Jurkat, Clone E6-1 (cell line): Measurements from ENCODE around the gene B4GALT2.

Experiments used
- DNase-seq: peaks from one replicate; pipeline ENCODE4 v3.0.0-alpha.2; 2011; ENCODE audit warnings: low read depth, low spot score
- H3K4me3 ChIP-seq: 2 replicates; pipeline ENCODE4 v1.5.1; 2011; ENCODE audit warnings: mild to moderate bottlenecking, low read length, control low read depth, moderate library complexity

Gene B4GALT2

DNA sequence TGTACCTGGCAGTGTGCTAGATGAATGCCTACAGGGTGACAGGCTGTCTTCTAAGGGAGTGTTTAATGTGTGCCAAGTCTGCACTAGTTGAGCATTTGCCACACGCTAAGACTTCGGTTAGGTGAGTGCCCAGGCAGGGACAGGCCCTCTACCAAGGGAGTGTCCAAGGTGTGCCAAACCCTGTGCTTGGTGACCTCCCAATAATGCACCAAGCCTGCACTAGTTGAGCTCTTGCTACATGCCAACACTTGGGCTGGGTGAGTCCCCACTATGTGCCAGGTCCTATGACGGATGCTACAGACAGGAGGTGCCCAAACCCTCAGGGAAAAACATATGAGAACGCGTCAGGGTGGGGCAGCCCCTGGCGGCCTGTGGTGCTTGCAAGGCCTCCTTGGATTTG is 41.5 kb downstream of the B4GALT2 start:
- no peak for DNase-seq
- no peak overlapping the region for H3K4me3 ChIP-seq

DNA sequence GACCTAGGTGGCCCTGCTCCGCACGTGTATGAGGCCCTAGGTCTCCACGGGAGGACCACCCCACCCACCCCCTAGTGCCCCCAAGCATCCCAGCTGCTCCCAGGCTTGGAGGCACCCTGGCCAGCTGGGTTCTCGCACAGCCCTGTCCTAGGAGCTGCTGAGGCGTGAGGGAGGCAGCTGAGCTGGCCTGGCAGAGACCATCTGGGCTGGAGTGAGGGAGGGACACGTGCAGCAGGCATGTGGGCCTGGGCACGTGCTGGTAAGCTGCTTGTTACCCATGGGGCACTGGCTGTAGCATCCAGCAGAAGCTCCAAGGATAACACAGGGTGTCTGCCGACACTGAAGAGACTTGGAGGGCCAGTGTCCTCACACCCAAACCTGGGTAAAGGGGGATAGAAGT is 42.1 kb downstream of the B4GALT2 start:
- no peak for DNase-seq

DNA sequence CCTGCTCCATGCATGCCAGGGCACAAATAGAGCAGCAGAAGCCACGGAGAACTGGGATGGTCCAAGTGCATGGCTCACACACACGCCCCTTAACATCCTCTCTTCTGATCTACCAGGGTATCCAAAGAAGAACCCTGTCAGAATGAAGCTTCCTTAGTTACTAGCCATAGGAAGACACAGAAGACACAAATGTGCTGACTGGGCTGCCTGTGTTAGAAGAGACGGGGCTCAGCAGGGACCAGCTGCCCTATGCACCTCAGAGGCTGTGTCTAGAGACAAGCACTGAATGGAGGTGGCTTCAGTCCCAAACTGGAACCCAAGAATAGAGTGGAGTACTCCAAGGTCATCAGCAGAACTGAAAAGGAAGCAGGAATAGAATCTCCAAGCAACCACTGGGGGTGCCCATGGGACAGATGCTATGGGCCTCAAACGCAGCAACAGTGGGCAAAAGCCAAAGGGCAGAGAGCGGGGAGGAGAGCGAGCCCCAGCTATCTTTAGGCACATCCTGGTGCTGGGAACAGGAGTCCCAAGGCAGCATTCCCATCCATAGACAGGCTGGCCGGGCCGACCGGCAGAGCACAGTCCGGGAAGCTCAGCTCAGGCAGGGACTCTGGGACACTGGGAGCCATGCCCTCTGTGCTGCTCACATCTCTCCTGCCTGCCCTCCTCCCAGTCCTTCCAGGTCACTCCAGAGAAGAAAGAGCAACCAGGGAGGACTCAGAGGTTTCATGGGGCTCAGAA is 42.7 kb downstream of the B4GALT2 start:
- no peak for DNase-seq
- no peak overlapping the region for H3K4me3 ChIP-seq

More for the DNA sequence above, 42.1 kb downstream of the B4GALT2 start:
- H3K4me3 ChIP-seq = no peak overlapping the region

DNA sequence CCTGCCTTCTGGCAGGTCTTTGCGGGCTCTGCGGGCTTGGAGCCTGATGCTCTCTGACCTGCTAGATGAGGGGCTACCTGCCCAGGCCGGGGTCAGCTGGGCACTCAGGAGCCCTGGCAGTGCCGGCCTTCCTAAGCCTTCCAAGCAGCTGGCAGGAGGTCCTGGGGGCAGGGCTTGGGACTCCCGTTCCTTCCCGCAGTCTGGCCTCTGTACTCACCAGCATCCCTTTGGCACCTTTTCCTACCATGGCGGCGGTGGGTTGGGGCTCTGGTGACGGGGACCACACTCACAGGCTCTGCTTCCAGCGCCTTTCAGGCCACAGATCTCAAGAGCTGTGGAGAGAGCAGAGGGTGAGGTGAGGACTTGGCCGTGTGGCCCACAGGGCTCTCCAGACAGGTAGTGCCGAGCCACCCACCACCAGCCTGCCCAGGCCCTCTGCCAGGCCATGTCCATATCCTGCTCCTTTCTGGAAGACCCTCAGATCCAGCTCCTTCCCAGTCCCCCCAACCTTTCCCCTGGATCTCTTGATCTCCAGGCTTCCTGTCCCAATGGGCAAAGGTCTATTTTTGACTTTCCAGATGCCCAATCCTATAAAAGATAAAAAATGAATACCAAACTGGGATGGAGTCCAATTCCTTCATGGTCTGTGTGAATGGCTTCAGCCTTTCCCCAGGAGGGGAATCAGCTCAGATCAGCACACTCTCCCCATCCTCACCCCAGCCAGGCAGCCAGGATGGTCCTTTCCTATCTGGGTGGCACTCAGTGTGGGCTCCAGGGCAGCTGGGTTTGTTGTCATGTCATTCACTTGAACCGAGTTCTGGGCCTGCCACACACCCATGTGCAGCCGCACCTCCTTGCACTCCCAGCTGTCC is 45.3 kb downstream of the B4GALT2 start:
- H3K4me3 ChIP-seq = no peak overlapping the region

DNA sequence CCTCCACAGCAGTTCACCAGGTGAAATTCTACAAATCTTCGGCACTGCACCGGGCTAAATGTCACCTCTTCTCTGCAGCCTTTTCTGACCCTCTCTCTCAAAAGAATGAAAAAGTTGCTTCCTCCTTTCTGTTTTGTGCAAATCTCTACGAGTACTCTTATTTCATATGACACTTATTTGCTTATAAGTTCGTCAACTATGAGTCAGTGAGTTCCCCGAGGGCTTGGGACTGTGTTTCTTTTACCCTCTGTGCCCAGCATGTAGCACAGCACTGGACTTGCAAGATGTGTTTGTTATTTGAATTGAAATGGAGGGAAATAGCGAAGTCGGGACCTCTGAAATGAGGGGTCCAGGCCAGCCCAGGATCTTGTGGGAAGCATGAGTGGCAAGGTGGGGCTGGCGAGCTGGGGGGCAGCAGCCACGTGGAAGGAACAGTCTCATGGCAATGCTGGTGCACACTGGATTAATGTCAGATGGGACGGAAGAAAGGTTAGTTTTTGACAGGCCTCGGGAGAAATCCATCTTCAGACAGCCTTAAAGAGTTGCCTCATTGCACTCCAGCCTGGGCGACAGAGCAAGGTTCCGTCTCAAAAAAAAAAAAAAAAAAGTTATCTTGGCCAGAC is 46.0 kb downstream of the B4GALT2 start:
- DNase-seq = no peak
- no peak overlapping the region for H3K4me3 ChIP-seq

More for the DNA sequence above, 45.3 kb downstream of the B4GALT2 start:
- DNase-seq = no peak

DNA sequence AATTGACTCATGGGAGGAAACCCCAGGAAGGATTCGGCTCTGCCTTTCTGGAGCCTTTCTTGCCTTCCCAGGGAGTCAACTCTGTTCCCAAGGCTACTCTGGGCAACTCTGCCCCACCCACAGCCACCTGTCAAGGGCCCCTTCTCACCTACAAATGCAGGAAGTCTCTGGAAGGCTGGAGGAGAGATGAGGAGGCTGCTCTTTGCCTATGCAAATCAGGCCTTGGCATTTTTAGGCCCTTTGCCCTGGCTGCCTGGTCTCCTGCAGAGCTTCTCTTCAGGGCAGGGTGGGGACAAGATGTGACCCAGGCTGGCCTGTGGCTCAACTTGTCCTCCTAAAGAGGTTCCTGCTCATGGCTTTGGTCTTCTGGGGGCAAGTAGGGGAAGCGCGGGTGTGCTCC is 46.8 kb downstream of the B4GALT2 start:
- H3K4me3 ChIP-seq = no peak overlapping the region
- DNase-seq = no peak

DNA sequence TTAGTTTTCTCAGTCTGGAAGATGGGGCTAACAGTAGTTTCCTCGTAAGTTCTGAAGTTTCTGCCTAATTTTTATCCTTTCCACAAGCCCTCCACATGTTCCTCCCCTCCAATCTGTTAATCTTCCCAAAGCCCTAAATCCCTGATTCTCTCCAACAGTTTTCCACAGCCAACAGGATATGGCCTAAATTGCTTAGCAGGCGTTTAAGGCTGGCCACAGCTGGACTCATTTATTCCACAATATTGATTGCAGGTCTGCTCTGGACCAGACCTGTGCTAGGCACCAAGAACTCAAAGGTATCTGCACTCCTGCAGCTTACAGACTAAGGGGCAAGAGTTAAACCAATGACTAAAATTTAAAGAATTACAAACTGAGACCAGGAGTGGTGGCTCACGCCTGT is 48.3 kb downstream of the B4GALT2 start:
- no peak overlapping the region for H3K4me3 ChIP-seq
- no peak for DNase-seq

DNA sequence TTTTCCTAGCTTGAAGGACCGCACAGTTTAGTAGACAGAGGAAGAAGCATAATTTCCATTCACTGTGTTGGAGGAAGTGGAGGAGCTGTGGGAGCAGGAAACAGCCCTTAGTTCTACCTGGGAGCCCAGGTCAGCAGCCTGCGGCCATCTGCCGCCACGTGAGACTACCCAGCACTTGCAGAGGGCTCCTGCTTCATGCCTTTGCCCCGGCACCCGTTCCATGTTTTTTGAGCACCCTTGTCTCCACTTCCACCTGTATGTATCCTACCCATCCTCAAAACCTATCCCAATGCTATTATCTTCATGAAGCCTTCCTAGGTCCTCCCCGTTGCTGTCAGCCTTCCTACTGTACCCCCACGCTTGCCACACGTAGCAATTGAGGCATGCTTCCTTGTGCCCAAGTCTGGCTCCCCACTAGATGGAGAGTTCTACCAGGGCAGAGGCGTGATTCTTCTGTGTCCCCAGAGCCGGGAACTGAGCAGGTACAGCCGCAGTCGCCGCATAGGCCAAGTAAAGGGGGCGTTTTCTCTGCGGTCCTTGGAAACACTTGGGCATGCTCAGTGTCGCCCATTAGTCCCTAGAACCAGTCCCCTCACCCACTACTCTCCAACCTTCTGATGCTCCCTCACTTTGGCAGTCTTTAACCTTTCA is 50.4 kb downstream of the B4GALT2 start:
- no peak for DNase-seq

DNA sequence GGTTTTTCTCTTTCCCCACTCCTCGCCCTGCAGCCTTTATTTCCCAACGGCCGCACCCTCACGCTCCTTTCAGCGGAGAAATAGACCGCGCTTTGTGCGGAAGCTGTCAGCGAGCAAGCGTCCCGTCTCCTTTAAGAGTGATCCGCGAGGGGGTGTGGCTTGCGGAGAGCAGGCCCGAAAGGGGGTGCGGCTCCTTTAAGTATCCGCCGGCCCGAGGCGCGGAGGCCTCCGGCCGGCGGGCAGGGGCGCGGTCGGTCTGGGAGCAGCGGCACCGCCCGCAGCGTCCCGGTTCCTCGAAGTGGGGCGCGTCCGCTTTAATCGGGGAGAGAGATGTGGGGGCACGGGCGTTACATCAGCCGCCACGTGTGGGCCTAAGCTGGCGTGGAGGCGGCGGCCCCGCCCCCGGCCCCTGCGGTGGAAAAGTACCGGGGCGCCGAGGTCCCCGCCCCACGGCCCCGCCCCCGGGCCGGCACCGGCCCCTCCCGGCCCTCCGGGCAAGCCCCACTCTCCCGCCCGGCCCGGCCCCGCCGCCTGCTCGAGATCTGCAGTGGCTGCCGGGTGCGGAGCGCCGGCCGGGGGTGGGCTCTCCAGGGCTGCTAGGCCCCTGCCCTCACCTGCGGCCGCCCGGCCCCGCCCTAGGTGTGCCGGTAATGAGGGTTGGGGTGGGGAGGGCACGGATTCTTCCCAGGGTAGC is 51.0 kb downstream of the B4GALT2 start:
- H3K4me3 ChIP-seq = peak overlapping the region; percentile 68
- peak; percentile 86 for DNase-seq

More for the DNA sequence above, 50.4 kb downstream of the B4GALT2 start:
- peak overlapping the region; percentile 68 for H3K4me3 ChIP-seq

DNA sequence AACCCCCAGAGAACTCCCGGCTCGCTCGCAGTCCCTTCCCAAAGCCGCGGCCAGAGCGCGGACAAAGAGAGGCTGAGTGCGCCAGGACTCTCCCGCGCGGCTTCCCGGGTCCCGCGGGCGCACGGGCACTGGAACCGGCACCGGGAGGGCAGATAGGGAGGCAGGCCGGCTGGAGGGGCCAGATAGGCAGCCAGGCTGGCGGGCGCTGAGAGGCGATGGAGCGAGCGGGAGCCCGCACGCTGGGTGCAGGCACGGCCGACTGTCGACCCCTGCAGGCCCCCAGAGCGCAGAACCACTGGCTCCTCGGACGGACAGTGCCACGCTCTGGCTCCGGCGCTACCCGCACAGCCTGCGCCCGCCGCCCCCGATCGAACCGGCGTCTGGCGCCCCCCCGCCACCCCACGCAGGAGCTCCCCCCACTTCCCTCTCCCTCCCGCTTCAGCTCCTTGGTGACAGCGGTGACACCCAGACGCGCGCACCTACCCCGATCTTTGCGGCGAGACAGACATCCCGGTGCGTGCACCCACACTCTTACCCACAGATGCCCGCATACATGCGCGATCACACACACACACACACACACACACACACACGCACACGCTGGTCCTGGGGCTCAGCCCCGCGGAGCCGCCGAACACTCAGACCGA is 51.7 kb downstream of the B4GALT2 start:
- peak overlapping the region; percentile 68 for H3K4me3 ChIP-seq
- DNase-seq = no peak

DNA sequence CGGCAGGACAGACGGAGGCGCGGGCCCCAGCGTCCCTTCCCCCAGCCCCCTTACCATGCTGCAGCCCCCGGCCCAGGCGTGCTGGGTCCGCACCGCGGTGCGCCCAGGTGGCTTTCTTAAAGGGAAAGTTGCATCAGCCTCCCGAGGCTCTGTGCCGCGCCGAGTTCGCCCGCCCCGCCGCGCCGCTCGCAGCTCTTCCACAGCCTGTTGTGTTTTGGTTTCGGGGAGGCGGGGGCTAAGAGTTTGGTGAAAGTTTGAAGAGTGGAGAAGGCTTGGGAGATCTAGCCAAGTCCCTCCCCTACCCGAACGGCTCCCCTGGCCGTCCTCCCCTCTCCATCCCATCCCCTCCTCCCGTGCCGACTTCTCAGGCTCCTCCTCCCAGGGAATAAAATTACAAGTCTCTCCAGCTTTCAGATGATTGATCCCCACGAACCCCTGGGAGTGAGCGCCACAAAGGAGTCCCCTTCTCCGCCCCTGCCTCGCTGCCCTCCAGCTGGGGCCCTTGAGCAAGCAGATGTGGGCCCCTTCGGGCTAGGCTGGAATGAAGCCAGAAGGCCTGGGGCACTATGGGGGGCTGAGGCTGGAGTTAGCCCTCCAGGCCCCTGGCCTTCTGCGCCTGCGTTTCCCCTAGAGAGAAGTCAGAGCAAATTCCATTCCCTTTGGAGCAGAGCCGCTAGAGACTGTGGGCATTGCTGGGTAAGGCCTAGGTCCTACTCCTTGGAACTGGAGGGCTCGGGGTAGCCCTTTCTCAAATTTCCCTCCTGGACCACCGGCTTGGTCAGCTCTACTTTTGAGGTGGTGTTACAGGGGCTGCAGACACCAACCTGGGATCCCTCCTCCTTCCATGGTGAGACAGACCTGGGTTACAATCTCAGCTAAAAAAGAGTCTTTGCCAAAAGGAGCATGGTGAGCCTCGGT is 52.5 kb downstream of the B4GALT2 start, which contains the start of gene SLC6A9:
SLC6A9 (minus strand) TSS at position 211 of the 918 bp plus-strand sequence. CDS start 7,185 bp downstream, outside the sequence.
- no peak for DNase-seq
- H3K4me3 ChIP-seq = peak within 1 kb of the TSS; percentile 68

DNA sequence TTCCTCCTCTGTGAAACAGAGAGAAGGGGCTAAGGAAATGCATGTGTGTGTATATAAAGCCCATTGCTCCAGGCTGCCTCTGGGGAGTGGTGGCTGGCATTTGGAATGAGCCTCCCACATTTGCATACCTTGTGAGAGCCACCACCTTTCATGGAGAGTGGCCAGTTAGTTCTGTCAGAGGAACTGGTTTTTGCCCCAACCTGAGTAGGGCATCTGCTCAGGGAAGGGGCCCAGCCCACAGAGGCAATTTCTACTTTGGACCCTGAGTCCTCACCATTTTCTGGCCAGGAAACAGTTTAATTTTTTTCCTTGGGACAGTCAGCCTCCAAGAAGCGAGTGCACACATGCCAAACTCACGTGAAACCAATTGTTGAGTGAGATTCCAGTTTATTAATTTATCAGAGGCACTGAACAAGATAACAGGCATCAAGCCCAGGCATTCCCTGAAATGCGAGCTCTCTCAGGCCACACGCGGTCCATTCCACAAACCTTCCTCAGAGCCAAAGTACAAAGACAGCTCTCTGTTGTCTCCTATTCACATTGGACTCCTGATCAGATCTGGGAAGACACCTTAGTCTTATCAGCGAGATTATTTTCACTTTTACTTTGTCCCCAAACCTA is 53.3 kb downstream of the B4GALT2 start:
- DNase-seq = no peak
- H3K4me3 ChIP-seq = no peak overlapping the region

DNA sequence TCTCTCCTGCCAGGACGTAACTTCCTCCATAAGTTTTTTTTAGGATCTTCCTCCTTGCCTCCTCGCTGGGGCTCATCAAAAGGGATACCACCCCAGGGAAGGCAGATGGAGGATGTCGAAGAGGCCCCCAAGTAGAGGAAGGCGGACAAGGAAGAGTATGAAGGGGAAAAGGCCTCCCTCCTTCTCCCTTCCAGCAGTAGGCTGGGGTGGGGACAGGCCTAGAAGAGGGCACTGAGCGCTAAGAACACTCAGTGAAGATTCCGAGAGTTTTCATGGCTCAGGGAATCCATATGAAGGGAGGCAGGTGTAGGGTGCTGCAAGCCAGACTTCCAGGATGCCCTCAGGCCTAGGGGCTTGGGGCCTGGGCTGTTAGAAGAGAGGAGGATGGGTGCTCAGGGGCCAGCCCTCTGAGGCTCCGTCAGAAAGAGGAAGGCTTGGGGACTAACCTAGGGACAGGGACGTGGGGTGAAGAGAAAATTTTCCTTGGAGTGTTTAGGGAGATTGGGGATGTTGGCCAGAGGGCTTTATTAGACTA is 54.1 kb downstream of the B4GALT2 start:
- no peak overlapping the region for H3K4me3 ChIP-seq
- DNase-seq = no peak

DNA sequence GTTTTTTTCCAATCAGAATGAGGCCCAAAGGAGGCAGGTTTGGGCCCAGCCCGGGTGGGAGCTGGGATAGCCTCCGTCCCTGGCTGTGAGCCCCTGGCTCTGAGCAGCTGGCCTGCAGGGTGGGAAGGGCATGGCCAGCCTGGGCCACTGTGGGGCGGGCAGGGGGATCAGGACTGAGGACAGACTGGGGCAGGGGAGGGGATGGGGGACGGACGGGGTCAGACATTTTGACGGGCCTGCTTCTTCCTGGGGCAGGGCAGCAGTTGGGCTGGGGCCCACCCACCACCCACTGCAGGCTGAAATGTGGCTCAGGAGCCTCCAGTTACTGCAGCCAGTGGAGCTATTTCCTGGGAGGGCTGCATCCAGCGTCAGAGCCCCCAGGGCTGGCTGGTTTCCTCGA is 54.7 kb downstream of the B4GALT2 start:
- H3K4me3 ChIP-seq = no peak overlapping the region
- no peak for DNase-seq

DNA sequence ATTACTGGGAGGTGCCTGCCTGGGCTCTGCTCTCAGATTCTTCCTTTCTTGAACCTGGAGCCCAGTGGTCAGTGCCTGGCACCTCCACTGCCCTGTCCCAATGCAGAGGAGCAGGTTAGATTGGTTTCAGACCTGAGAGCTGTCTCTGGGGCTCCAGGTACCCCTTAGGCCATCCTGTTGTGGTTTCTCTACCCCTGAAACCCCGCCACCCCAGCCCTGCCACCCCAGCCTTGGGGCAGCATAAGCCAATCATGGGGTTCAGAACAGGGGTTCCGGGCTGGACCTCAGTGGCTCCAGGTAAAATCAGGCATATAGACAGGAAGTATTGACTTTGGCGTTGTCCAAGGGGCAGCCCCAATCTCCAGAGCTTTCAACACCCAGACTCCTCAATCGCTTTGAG is 55.4 kb downstream of the B4GALT2 start:
- H3K4me3 ChIP-seq = no peak overlapping the region
- DNase-seq = no peak

DNA sequence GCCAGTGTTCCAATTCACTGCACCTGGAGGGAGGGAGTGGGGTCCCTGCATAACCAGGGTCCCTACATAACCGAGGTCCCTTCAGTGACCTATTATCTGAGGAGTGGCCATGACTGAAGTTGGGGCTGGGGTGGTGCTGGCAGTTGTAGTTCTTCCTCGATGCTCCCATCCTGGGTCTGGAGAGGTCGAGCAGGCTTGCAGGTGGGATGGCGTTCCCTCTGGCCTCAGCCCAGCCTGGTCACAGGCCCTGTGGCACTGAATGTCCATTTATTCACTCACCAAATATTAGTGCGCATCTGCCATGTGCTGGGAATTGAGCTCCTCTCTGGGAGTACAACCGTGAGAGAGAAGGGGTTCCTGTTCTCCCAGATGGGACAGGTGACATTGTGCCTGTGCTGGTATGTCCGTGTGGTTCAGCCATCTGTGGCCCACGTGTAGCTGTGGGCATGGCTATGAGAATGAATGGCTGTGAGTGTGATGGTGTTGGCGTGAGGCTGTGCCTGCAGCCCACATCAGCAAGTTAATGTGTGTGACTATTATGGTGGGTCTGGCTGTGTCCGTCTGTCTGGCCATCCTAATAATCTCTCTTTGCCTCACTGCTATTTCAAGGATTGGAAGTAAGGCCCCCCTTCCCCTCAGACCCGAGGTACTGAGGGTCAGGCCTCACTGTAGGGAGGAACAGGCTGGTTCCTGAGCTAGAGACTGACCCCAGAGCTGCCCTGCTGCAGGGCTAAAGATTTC is 56.1 kb downstream of the B4GALT2 start:
- no peak overlapping the region for H3K4me3 ChIP-seq
- no peak for DNase-seq
